Endothelial cell of umbilical vein (primary cell): ENCODE results near the gene SCARF2. TPM values are rescaled to one million over a fixed set of nuclear protein-coding genes. Genes with fewer than 3 reads are reported as not detected.

Source experiments
- BruUV-seq: library from RNA; stranded (reverse); fragments of 400-500 nt; replicated peaks from 2 replicates; lab custom pipeline; 2021; lab: Mats Ljungman, UMichigan
- CTCF ChIA-PET: fragments of 300-600, 350-600 bp; sonication (Branson Sonifier 250); formaldehyde crosslinking; loops from one replicate; lab custom pipeline; 2021; ENCODE audit warnings: antibody characterized with exemption, inconsistent platforms; lab: Charles Lee
- POLR2A ChIA-PET: fragments of 300-600, 350-600 bp; sonication (Branson Sonifier 250); formaldehyde crosslinking; loops from one replicate; lab custom pipeline; 2021; ENCODE audit warnings: antibody characterized with exemption, inconsistent platforms; lab: Charles Lee
- DNase-seq: peaks from one replicate; pipeline ENCODE4 v3.0.0-alpha.2; 2011; ENCODE audit warnings: low read depth, low spot score
- FAIRE-seq: peaks from 2 replicates; lab custom pipeline; 2011; peaks lifted over from hg19 to GRCh38; lab: Jason Lieb, UNC
- H2AFZ ChIP-seq: 2 replicates; pipeline ENCODE4 v1.6.0; 2012; ENCODE audit warnings: low read depth, low read length, control low read depth, inconsistent platforms
- H3K27ac ChIP-seq: 2 replicates; pipeline ENCODE4 v1.5.1; 2011; ENCODE audit warnings: low read depth, mild to moderate bottlenecking, control low read depth, low read length, moderate library complexity; ENCODE audit not compliant: insufficient read depth
- H3K27me3 ChIP-seq, 2 experiments: 2 replicates each; pipeline versions ENCODE4 v1.6.0 to v1.6.1; 2011; ENCODE audit warnings: low read length in 2 of 2, mixed read lengths in 1 of 2; ENCODE audit not compliant: control insufficient read depth in 2 of 2, insufficient read depth in 2 of 2
- H3K36me3 ChIP-seq, 2 experiments: 2 replicates in 1 of 2; 3 replicates in 1 of 2; pipeline ENCODE4 v1.5.1; 2011; ENCODE audit warnings: low read length in 2 of 2, mild to moderate bottlenecking in 1 of 2, moderate library complexity in 1 of 2; ENCODE audit not compliant: control insufficient read depth in 2 of 2, insufficient read depth in 2 of 2; ENCODE audit errors: extremely low read depth in 1 of 2
- H3K4me1 ChIP-seq: 3 replicates; pipeline ENCODE4 v1.5.1; 2011; ENCODE audit warnings: mild to moderate bottlenecking, low read length; ENCODE audit not compliant: control insufficient read depth, insufficient read depth; ENCODE audit errors: extremely low read depth
- H3K4me2 ChIP-seq: 2 replicates; pipeline ENCODE4 v1.6.1; 2011; ENCODE audit warnings: low read length, control low read depth, mixed read lengths; ENCODE audit not compliant: insufficient read depth
- H3K4me3 ChIP-seq, 3 experiments: fragments of 200-600 bp in 1 of 3; sonication (generic), shearing (Covaris generic) in 1 of 3; replicated peaks in 1 of 3; 2 replicates each; pipeline ENCODE4 v1.5.1; 2011 to 2016; ENCODE audit warnings: control low read depth in 3 of 3, low read length in 3 of 3, mild to moderate bottlenecking in 2 of 3, inconsistent platforms in 1 of 3, low read depth in 1 of 3, moderate library complexity in 1 of 3; ENCODE audit not compliant: insufficient read depth in 1 of 3
- H3K79me2 ChIP-seq: 2 replicates; pipeline ENCODE4 v1.6.0; 2012; ENCODE audit warnings: low read length, inconsistent platforms; ENCODE audit not compliant: control insufficient read depth, insufficient read depth
- H3K9ac ChIP-seq: replicated peaks from 2 replicates; pipeline ENCODE3; 2011; ENCODE audit warnings: low read length, control low read depth; ENCODE audit not compliant: insufficient read depth; ENCODE audit errors: extremely low read depth
- H3K9me1 ChIP-seq: replicated peaks from 3 replicates; pipeline ENCODE4 v1.6.0; 2011; ENCODE audit warnings: mild to moderate bottlenecking, low read length; ENCODE audit not compliant: control insufficient read depth, insufficient read depth; ENCODE audit errors: extremely low read depth
- H3K9me3 ChIP-seq: replicated peaks from 2 replicates; pipeline ENCODE4 v1.5.1; 2012; ENCODE audit warnings: low read length, inconsistent platforms; ENCODE audit not compliant: control insufficient read depth, insufficient read depth
- H4K20me1 ChIP-seq: replicated peaks from 2 replicates; pipeline ENCODE3; 2011; ENCODE audit warnings: mild to moderate bottlenecking, low read length; ENCODE audit not compliant: control insufficient read depth, insufficient read depth; ENCODE audit errors: extremely low read depth
- EZH2 ChIP-seq: IDR thresholded peaks from 2 replicates; pipeline ENCODE4 v1.6.1; 2012; ENCODE audit warnings: borderline replicate concordance, low read depth, mild to moderate bottlenecking, moderate library complexity, low read length, inconsistent platforms; ENCODE audit not compliant: severe bottlenecking
- FOS ChIP-seq: IDR thresholded peaks from 2 replicates; pipeline ENCODE4 v1.6.1; 2011; ENCODE audit warnings: mild to moderate bottlenecking, low read length, moderate library complexity, borderline replicate concordance; ENCODE audit not compliant: insufficient read depth
- GATA2 ChIP-seq: IDR thresholded peaks from 2 replicates; pipeline ENCODE4 v1.7.0; 2011; ENCODE audit warnings: low read depth, mild to moderate bottlenecking, moderate library complexity, mixed read lengths, low read length; ENCODE audit not compliant: insufficient read length, insufficient read depth
- JUN ChIP-seq: IDR thresholded peaks from 2 replicates; pipeline ENCODE4 v1.6.1; 2011; ENCODE audit warnings: borderline replicate concordance, low read depth; ENCODE audit not compliant: insufficient read length, insufficient read depth
- MYC ChIP-seq: IDR thresholded peaks from one replicate; pipeline ENCODE4 v1.6.1; 2011; ENCODE audit warnings: mild to moderate bottlenecking, low read depth, low read length
- POLR2A ChIP-seq: IDR thresholded peaks from 2 replicates; pipeline ENCODE4 v1.6.1; 2012; ENCODE audit warnings: low read depth, mild to moderate bottlenecking, control low read depth, low read length
- POLR2AphosphoS5 ChIP-seq: IDR thresholded peaks from 2 replicates; pipeline ENCODE4 v1.6.1; 2012; ENCODE audit warnings: low read depth, mild to moderate bottlenecking, control low read depth, low read length, moderate library complexity; ENCODE audit not compliant: insufficient read depth
- dilution Hi-C: fragments of 300-500 bp; cut with MboI; formaldehyde crosslinking; loops from one replicate; pipeline ENCODE4 v1.15.0; 2019; ENCODE audit warnings: low sequenced_read_pairs; ENCODE audit not compliant: extremely low pct_ligation_motif_present
- intact Hi-C: fragments of 100-400 bp; cut with micrococcal nuclease; formaldehyde crosslinking; loops from one replicate; pipeline ENCODE4 v1.10.0; 2022
- polyA plus RNA-seq, 4 experiments: library from polyadenylated mRNA; depleted of rRNA in 3 of 4; stranded (reverse) in 3 of 4; unstranded in 1 of 4; fragments of >200 nt; gene quantifications; 2 replicates each; pipeline versions ENCODE4 v1.2.1 to v1.2.3, GENCODE V29; 2011 to 2012; ENCODE audit warnings: missing spikeins in 1 of 4
- total RNA-seq: library from RNA; stranded (reverse); gene quantifications from 2 replicates; pipeline ENCODE4 v1.2.3, GENCODE V29; 2021
- TF ChIP-seq, protein P1 (sequence below), 2 donors: IDR thresholded peaks; 1 replicate in 1 of 2; 2 replicates in 1 of 2; pipeline ENCODE4 v1.5.1; 2011; ENCODE audit warnings: low read length in 2 of 2, mild to moderate bottlenecking in 2 of 2, moderate library complexity in 2 of 2, control low read depth in 1 of 2, inconsistent platforms in 1 of 2, low read depth in 1 of 2; ENCODE audit not compliant: insufficient read depth in 1 of 2; ENCODE audit errors: extremely low read depth in 1 of 2
- TF ChIP-seq, protein P2 (sequence below): IDR thresholded peaks from 2 replicates; pipeline ENCODE4 v1.6.1; 2011; ENCODE audit not compliant: insufficient read depth, insufficient read length

Gene SCARF2
- total and polyA plus RNA-seq, 2 donors (not counting 3 experiments of a cell fraction or from before 2014, with no cell fraction given): 15.7 to 20.1 TPM

DNA sequence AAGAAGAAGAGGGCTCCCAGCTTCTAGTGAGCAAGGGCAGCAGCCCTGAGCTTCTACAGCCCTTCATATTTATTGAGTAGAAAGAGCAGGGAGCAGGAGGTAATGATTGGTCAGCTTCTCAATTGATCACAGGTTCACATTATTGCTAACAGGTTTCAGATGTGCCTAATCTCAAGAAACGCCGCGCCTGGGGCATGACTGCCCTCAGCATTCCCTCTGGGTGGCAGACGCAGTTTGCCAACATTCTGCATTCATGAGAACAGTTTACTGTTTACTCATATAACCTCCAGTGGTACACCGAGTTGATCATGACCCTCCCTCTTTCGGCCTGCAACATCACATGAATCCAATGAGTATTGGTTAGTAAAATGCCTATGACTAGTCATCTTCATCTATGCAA, 48.3 kb downstream of the SCARF2 start:
- TF ChIP-seq GATA2 (no peak), FOS (no peak), POLR2A (no peak), EZH2 (no peak), JUN (no peak), MYC (no peak), POLR2AphosphoS5 (no peak)
- TF ChIP-seq, protein P1, sequence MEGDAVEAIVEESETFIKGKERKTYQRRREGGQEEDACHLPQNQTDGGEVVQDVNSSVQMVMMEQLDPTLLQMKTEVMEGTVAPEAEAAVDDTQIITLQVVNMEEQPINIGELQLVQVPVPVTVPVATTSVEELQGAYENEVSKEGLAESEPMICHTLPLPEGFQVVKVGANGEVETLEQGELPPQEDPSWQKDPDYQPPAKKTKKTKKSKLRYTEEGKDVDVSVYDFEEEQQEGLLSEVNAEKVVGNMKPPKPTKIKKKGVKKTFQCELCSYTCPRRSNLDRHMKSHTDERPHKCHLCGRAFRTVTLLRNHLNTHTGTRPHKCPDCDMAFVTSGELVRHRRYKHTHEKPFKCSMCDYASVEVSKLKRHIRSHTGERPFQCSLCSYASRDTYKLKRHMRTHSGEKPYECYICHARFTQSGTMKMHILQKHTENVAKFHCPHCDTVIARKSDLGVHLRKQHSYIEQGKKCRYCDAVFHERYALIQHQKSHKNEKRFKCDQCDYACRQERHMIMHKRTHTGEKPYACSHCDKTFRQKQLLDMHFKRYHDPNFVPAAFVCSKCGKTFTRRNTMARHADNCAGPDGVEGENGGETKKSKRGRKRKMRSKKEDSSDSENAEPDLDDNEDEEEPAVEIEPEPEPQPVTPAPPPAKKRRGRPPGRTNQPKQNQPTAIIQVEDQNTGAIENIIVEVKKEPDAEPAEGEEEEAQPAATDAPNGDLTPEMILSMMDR (IDR thresholded peaks at IDR 0.05; ENCODE audit: extremely low read depth in 1 of 2, insufficient read depth in 1 of 2, low read depth in 1 of 2, low read length in 2 of 2): no peak
- TF ChIP-seq, protein P2, sequence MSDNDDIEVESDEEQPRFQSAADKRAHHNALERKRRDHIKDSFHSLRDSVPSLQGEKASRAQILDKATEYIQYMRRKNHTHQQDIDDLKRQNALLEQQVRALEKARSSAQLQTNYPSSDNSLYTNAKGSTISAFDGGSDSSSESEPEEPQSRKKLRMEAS: no peak
- no peaks in the 10 kb centered on the region for H3K79me2 ChIP-seq
- H3K9me3 ChIP-seq: no peaks in the 10 kb centered on the region
- H3K4me1 ChIP-seq: no peaks in the 10 kb centered on the region
- no peak overlapping the region for H3K4me3 ChIP-seq
- dilution Hi-C loops: no loop called here
- intact Hi-C loops: no loop called here
- no TSS peak for BruUV-seq
- DNase-seq (no peak), FAIRE-seq (no peak)
- peaks cover 12 to 28% of the 10 kb centered on the region in 2 experiments for H3K27me3 ChIP-seq
- no peak overlapping the region for H3K4me2 ChIP-seq
- H3K9ac ChIP-seq: no peak overlapping the region
- no peaks in the 10 kb centered on the region for H4K20me1 ChIP-seq
- H2AFZ ChIP-seq: no peak overlapping the region
- no peak overlapping the region for H3K27ac ChIP-seq
- ChIA-PET POLR2A (no interaction called here), CTCF (no interaction called here)
- H3K9me1 ChIP-seq: no peaks in the 10 kb centered on the region
- H3K36me3 ChIP-seq: no peaks in the 10 kb centered on the region
